ENCODE results near the gene WDR26.

GRCh38 chr1:224482619-224483018 is 48.0 kb upstream of the WDR26 start:
- TF ChIP-seq CTCF (IDR thresholded peaks at IDR 0.05; ENCODE audit: insufficient read depth, low read depth, low read length) (no peak), EZH2 (IDR thresholded peaks at IDR 0.05; ENCODE audit: insufficient read depth, low read length) (no peak)
